Middle frontal gyrus (tissue), 1 donor: ENCODE measurements around the gene KANSL3.
"Not testable (repeated sequence)": the region's sequence is repeated elsewhere in the genome, so short reads cannot be mapped to it uniquely, and the experiment has no call there.

ENCODE experiments used
- DNase-seq: peaks from one replicate; pipeline ENCODE4 v3.0.0-alpha.2; 2015; ENCODE audit warnings: low spot score; ENCODE audit errors: extremely low spot score

KANSL3 gene

GRCh38 chr2:96638144-96639121, at the start of gene KANSL3:
TSS of gene KANSL3 (minus strand) at chr2:96638312. CDS start at chr2:96637135, 1,177 bp downstream.
- peak; percentile 90 for DNase-seq

DNA sequence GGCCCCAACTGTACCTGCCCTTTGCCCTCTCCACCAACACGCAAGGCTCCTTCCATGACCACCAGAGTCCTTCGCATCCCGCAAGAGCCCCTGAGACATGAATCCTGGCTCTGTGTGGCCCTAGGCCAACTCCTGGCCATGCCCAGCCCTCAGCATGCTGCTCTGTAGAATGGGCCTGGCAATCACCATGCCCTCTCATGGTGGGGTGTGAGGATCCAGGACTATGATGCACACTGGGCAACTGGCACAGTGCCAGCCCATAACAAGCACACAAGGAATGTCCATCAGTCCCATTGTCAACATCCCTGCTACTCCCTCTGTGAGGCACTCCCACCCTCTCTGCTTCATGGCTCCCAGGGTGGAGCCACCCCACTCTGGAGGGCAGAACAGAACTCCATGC, 49.2 kb upstream of the KANSL3 start:
- no peak for DNase-seq

DNA sequence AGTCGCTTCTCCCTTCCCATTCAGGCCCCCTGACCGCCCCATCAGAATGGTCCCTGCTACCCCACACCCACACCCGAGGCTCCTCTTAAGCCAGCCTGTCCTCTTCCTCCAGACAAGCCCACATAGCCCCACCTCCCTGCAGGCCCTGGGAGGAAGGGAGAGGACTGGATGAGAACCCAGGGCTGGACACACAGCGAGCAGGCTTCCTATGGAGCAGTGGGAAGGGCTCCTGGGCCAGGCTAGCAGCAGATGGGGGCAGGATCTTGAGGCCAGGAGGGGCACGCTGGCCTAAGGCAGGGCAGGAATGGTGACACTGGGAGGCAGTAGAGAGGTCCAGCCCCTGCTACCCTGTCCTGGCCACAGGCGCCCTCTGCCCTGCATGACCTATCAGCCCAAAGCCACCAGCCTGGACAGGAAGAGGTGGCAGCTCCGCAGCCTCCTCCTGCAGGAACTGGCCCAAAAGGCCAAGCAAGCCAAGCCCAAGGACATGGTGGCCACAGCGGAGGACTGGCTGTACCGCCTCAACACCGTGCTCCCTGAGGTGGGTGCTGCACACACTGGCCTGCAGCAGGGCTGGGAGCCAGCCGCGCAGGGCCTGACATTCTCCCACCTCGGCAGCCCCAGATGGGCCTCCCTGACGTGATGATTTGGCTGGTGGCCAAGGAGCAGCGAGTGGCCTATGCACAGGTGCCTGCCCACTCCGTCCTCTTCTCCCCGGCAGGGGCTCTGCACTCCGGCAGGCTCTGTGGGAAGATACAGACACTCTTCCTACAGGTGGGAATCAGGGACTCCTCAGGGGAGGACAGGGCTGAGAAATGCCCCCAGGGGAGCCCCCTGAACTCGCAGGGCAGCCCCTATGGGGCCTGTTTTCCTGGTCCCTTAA, 47.7 kb upstream of the KANSL3 start:
- DNase-seq: no peak

GRCh38 chr2:96684883-96685576, 46.9 kb upstream of the KANSL3 start:
- DNase-seq: no peak

GRCh38 chr2:96683972-96684820, 46.1 kb upstream of the KANSL3 start:
- no peak for DNase-seq

DNA sequence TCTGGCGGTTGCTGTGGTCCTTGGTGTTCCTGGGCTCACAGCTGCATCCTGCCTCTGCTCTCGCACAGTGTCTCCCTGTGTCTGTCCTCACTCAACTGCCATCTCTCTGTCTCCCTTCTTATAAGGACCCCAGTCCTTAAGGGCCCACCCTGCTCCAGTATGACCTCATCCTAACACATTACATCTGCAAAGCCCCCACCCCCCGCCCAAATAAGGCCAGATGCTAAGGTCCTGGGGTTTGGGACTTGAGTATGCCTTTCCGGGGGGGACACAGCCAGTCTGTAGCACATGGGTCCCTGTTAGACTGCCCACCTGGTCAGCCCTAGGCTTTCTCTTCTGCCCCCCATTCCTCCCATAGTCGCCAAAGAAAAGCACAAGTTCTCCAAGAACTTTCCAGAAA, 45.2 kb upstream of the KANSL3 start:
- no peak for DNase-seq

DNA sequence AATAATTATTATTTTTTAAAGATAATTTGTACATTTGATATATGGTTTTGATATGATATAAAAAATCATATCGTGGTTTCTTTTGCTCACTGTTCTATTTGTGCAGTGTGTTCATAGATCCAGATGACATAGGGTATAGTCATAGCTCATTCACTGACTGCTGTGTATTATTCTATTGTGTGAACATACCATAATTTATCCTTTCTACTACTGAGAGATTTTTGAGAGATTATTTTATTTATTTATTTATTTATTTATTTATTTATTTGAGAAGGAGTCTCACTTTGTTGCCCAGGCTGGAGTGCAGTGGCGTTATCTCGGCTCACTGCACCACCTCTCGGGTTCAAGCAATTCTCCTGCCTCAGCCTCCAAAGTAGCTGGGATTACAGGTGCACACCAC, 43.4 kb upstream of the KANSL3 start:
- DNase-seq: no peak

- no peak for DNase-seq
These were observed 42.5 kb upstream of the KANSL3 start for GRCh38 chr2:96680561-96681141.

- no peak for DNase-seq
These were observed 41.7 kb upstream of the KANSL3 start for GRCh38 chr2:96679848-96680247.

GRCh38 chr2:96669539-96670215, 31.6 kb upstream of the KANSL3 start:
- DNase-seq: no peak

DNA sequence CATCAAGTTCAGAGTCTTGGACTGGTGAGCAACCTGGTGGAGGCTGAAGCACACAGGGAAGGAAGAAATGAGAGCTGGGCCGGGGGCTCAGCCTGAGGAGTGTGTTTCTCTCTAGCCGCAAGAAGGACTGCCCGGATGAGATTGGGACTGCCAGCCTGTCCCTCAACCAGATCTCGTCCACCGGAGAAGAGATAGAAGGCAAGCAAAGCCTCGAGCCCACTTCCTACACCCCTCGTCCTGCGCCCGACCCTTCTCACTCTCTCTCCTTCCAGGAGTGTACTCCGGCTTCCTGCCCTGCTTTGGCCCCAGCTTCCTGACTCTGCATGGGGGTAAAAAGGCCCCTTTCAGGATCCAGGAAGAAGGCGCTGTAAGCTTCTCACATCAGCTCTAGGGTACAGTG, 30.7 kb upstream of the KANSL3 start:
- DNase-seq: no peak

GRCh38 chr2:96665717-96666116, 27.6 kb upstream of the KANSL3 start:
- DNase-seq: not testable (repeated sequence)

DNA sequence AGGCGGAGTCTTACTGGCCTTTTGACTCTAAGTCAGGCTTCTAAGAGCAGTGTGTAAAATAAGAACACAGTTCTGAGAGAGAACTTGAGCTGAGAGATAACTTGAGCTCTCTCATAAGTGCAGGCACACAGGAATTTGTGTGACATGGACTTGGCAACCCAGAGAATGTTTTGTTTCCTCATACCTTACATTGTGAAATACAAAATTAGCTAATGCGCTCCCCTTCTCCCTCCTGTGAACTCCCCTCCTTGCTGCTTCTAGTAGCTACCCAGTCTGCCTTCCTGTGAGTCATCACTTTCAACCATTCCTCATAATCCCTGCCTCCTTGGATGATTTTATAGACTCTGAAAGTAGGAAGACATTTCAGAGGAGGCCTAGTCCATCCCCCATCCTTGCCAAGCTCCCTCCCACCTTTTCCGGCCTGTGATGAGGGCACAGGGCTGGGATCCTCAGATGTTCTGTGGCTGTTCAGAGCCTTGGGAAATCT, 27.0 kb upstream of the KANSL3 start:
- DNase-seq: no peak

GRCh38 chr2:96664366-96664925, 26.3 kb upstream of the KANSL3 start:
- no peak for DNase-seq

- DNase-seq: no peak
These were observed 25.7 kb upstream of the KANSL3 start for GRCh38 chr2:96663829-96664228.

DNA sequence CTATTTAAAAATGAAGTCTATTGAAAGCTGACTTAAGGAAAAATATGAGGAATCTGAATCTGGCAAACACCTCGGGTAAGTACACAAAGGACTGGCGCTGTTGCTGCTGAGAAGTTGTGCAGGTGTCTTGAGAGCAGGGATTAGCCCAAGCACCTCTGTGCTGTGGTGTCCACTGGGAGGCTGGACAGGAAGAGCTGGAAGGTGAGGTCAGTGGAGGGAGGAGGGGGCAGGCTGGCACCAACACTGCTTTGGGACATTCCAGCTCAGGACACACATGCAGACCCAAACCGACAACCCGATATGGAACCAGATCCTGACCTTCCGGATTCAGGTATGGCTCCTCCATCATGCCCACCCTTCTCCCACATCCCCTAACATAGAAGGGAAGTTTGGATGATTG, 25.1 kb upstream of the KANSL3 start:
- no peak for DNase-seq

DNA sequence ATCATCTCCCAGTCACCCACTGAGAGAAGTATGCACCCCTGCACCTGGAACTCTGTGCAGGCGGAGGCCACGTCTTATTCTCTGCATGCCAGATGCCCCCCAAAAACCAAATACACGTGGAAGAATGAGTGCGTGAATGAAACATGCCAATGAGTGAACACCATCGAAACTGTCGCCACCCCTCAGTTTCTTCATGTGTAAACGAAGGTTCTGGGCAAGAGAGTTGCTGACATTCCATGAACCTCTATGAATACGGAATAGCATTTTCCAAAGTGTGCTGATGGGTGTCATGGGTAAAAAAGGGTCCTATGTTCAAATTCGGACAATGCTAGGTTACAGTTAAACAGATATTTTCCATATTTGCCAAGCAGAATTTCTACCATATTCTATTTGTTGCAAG, 24.2 kb upstream of the KANSL3 start:
- DNase-seq: no peak

DNA sequence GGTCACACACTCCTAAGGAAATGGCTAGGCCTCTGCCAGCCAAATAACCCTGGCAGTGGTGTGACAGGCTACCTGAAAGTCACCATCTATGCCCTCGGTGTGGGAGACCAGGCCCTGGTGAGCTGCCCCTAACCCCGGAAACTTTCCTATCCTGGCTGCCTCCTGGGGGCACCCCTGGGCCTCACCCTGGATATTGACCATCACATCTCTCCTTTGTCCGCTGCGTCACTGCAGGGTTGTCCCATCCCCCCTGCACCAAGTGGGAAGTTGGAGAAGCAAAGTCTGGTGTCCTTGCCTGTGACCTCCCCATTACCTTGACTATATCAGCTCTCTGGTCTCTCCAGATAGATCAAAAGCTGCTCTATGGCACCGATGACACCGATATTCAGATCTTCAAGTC, 23.2 kb upstream of the KANSL3 start:
- no peak for DNase-seq

DNA sequence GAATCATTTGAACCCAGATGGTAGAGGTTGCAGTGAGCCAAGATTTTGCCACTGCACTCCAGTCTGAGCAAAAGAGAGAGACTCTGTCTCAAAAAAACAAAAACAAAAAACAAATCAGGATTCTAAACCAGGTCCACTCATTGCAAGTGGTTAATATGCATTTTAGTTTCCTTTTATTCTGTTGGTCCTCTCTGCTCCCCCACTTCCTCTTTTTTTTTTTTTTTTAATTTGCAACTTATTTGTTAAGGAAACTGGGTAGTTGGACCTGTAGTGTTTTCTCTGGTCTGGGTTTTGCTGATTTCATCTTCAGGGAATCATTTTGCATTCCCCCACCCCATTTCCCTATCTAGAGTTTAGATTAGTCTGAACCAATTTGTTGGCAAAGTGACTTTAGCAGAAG, 18.4 kb upstream of the KANSL3 start:
- no peak for DNase-seq
